HG03280 (cell line): ENCODE results near the gene ARID3A.
"Not testable (repeated sequence)": the region's sequence is repeated elsewhere in the genome, so short reads cannot be mapped to it uniquely, and the experiment has no call there.

Experiments
- ATAC-seq: cut with Tn5 transposase; IDR thresholded peaks from one replicate; pipeline ENCODE4 v1.9.1; 2021; ENCODE audit warnings: mild to moderate bottlenecking, moderate library complexity; ENCODE audit not compliant: unreplicated experiment

Gene ARID3A, protein sequence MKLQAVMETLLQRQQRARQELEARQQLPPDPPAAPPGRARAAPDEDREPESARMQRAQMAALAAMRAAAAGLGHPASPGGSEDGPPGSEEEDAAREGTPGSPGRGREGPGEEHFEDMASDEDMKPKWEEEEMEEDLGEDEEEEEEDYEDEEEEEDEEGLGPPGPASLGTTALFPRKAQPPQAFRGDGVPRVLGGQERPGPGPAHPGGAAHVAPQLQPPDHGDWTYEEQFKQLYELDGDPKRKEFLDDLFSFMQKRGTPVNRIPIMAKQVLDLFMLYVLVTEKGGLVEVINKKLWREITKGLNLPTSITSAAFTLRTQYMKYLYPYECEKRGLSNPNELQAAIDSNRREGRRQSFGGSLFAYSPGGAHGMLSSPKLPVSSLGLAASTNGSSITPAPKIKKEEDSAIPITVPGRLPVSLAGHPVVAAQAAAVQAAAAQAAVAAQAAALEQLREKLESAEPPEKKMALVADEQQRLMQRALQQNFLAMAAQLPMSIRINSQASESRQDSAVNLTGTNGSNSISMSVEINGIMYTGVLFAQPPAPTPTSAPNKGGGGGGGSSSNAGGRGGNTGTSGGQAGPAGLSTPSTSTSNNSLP

DNA sequence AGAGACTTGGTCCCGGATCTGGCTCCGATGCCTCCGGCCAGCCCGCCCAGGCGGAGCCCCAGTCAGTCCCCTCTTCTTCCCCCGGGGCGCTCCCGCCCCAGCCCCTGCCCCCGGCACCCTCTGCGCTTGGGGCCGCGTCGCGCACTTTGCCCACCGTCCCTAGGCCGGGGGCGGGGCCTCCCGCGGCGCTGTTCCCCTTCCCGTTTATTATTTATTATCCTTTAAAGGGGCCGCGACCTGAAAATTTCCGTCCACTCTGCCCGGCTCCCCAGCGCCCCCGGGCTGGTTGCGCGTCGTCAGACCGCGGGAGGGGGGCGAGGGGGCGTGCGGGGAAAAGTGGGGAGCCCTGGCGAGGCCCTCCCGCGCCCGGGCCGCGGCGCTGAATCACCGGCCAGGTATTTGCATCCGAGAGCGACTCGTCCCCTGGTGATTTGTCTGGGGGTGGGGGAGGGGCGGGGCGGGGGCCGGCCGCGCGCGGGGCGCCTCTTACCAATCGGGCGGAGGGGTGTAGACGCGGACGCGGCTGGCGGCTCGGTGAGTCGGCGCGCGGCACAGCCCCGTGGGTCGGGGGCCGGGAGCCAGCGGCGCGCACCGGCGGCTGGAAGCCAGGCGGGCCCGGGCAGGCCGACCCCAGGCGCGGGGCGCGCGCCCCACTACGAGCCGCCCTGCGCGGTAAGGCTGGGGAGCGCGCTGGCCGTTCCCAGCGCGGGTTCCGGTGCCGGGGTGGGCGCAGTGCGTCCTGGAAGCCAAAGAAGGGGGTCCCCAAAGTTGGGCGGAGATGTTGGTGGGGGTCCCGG, at the start of gene ARID3A:
ARID3A (plus strand) TSS at position 510 of the 797 bp plus-strand sequence. CDS start 3,494 bp downstream, outside the sequence.
- ATAC-seq: peak; percentile 63

- ATAC-seq: no peak
These were observed 49.7 kb upstream of the ARID3A start for GRCh38 chr19:876089-876488.

GRCh38 chr19:876780-877314, 49.0 kb upstream of the ARID3A start:
- no peak for ATAC-seq

- ATAC-seq: not testable (repeated sequence)
These were observed 47.7 kb upstream of the ARID3A start for GRCh38 chr19:877992-878660.

GRCh38 chr19:878751-879561, 46.9 kb upstream of the ARID3A start:
- not testable (repeated sequence) for ATAC-seq

- ATAC-seq: no peak
These were observed 46.0 kb upstream of the ARID3A start for GRCh38 chr19:879711-880438.

GRCh38 chr19:881385-882071, 44.3 kb upstream of the ARID3A start:
- no peak for ATAC-seq

DNA sequence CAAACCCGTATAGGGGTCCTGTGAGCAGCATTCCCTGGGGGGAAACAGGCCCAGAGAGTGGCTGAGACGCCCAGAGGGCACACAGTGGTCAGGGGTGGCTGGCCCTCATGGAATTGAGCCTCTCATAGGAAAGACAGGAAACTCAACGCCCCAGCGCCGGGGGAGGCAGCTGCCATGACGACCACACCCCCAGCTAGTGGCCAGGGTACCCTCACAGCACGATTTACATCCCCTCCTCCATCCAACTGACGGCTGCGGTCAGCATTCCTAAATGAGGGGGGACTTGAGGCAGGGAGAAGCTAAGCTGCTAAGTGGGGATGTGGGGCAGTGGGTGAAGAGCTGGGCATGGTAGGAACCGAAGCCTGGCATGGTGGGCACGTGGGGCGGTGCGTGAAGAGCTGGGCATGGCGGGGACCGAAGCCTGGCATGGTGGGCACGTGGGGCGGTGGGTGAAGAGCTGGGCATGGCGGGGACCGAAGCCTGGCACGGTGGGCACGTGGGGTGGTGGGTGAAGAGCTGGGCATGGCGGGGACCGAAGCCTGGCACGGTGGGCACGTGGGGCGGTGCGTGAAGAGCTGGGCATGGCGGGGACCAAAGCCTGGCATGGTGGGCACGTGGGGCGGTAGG, 42.9 kb upstream of the ARID3A start:
- no peak for ATAC-seq

DNA sequence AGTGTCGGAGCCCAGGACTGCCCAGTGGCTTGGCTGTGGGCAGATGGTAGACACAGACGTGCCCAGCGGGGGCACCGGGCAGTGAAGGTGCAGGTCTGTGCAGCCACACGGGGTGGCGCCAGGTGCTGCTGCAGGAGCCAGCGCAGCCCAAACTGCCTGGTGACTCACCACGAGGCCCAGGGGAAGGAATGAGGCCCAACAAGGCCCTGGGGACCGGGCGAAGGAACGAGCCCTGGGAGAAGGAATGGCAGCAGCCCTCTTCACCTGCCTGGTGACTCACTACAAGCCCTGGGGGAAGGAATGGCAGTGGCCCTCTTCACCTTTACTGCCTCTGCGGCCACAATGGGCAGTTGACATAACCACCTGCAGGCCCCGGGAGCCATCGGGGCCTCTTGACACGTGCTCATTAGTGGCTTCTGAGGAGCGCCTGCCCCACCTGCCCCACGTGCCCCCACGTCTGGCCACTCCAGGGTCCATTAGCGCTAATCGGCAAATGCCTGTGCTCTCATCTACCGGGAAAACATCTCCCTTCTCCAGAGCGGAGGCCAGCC, 42.1 kb upstream of the ARID3A start:
- no peak for ATAC-seq

DNA sequence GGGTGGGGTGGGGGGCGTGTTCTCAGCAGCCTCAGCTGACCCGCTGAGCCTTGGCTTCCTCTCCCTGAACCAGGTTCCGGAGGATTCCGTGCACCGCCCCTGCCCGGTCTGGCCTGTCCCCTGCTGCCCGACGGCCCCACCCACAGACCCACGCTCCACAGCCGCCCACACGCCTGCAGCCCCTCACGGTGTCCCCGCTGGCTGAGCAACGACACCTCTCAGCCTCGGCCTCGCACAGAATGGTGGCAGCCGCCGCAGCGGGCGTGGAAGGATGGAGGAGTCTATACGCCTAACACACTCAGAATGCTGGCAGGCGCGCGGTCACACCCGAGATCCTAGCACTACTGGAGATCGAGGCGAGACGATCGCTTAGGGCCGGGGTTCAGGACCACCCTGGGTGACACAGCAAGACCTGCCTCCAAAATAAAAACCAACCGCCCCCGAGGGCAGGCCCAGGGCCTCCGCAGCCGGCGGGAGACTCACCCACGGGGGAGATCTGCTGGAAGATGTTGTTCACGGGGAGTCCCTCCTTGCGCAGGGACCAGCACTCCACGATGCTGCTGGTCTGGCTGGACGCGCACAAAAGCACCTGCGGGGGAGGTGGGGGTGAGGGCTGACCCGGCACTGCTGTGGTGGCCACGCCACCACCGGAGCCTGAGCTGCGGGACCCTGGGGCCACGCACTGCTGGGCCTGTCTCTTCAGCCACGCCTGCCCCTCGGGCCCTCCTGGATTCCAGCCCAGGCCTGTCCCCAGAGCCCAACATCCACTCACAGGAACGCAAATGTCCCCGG, 41.2 kb upstream of the ARID3A start:
- ATAC-seq: no peak

DNA sequence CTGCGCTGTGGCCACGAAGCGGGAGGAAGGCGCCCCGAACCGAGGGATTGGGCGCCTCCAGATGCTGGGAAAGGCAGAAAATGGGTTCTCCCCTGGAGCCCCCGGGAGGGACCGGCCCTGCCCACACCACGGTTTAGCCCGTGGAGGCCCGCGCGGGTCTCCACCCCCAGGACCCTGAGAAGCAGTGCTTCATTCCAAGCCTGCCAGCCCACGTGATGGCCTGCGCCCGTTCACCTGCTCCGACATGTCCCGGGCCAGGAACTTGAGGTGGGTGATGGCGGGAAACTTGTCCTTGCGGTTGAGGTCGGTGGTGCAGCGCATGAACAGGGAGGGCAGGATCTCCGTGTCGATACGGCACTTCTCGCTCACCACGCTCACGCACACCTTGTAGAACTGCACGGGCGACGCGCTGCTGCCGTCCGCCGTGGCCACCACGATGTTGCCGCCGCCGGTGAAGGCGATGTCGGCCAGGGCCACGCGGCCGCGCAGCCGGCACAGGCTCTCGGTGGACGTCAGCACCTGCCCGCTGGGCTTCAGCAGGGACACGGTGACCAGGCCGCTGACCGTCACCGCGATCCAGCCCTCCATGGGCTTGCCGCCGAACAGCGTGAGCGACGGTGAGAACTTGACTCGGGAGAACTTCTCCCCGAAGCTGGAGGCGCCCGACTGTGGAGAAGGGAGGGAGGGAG, 40.2 kb upstream of the ARID3A start:
- ATAC-seq: no peak

GRCh38 chr19:887072-887471, 38.8 kb upstream of the ARID3A start:
- ATAC-seq: no peak

GRCh38 chr19:887599-887998, 38.2 kb upstream of the ARID3A start:
- no peak for ATAC-seq

GRCh38 chr19:888581-889385, 37.1 kb upstream of the ARID3A start:
- no peak for ATAC-seq

DNA sequence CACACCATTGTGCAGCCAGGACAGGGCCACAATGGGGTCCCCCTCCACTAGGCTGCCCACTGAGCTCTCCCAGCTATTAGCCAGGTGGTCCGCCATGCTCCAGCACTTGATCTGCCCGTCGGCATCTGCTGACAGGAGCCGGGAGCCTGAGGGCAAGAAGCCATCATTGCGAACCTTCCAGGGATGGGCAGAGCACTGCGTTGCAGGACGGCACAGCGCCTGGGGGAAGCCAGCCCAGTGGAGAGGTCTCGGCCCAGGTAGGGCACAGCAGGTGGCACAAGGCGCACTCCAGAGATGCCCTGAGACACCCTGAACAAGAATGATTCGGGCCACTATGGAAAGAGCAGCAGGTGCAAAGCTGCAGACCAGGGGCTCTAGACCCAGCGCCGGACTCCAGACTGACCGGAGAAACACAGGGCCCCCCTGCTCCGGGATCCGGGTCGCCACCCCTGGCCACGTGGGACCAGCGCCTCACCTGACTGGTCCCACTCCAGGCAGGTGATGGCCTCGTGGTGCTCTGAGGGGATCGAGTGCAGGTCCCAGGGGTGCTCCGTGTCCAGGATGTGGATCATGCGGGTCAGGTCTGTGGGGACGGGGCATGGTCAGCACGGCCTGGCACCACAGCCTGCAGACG, 36.1 kb upstream of the ARID3A start:
- no peak for ATAC-seq
